HG03439 (cell line): Measurements from ENCODE around the gene TMEM184C.

Experiments used
- ATAC-seq: cut with Tn5 transposase; IDR thresholded peaks from one replicate; pipeline ENCODE4 v1.9.1; 2021; ENCODE audit warnings: mild to moderate bottlenecking, moderate library complexity; ENCODE audit not compliant: unreplicated experiment

Gene TMEM184C

DNA sequence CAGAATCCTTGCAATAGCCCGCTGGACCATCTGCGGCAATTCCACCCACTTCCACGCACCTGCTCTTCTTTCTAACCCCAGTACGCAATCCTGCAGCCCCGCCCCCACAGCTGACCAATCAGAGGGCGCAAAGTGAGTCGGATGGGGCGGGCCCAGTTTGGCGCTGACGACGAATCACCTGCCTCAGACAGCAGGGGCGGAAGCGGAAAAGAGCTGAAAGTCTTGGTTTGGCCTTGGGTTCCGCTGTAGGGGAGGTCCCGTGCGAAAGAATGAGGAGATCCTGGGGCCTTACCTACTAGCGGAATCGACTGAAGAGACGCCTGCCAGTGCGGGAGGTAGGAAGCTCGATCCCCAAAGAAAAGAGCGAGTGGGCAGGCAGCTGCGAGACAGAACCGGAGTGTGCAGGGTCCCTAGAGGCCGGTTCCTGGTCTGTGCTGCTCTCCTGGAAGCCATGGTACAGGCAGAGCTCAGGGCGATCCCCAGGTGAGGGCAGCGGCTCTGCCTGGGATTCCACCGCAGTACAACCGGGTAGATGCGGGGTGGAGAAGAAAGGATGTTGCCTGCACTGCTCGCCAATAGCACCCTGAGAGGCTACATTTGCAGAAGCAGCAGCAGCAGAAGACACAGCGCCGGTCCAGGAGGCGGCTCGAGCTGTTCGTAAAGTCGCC is at the start of gene TMEM184C:
Gene TMEM184C (plus strand): TSS at position 225 of the 668 bp plus-strand sequence. CDS start 560 bp downstream, outside the sequence.
- peak; percentile 100 for ATAC-seq

GRCh38 chr4:147570616-147571015 is 46.6 kb upstream of the TMEM184C start:
- ATAC-seq: no peak

GRCh38 chr4:147571036-147571770 is 46.0 kb upstream of the TMEM184C start:
- ATAC-seq: no peak

DNA sequence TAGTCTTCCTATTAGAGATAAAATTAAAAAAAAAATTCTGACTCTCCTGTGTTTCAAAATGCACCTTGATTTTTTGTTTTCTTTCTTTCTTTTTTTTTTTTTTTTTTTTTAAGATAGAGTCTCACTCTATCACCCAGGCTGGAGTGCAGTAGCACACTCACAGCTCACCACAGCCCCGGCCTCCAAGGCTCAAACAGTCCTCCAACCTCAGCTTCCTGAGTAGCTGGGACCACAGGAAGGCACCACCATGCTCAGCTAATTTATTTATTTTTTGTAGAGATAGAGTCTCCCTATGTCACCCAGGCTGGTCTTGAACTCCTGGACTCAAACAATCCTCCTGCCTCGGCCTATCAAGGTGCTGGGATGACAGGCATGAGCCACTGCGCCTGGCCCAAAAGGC is 41.1 kb upstream of the TMEM184C start:
- no peak for ATAC-seq

DNA sequence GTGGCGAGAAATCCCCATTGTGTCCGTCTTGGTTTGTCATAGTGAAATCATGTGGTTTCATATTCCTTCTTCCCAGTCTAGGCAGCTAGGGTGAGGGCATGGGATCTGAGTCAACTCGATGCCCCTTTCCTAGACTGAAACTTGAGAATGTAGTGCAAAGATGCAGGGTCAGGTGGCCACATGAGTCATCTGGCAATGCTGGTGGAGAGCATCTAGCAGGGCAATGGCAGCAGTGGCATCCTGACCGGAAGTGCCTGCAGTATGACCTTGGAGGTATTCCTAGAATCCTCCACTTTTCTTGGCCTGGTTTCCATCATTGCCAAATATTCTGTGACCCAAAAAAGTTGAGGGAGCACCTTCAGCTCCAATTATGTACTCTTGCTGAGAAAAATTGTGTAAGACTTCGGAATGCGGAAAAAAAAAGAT is 39.1 kb upstream of the TMEM184C start:
- ATAC-seq: no peak

GRCh38 chr4:147578593-147578992 is 38.6 kb upstream of the TMEM184C start:
- no peak for ATAC-seq

- no peak for ATAC-seq
These were observed 36.8 kb upstream of the TMEM184C start for GRCh38 chr4:147580396-147580795.

- no peak for ATAC-seq
These were observed 35.4 kb upstream of the TMEM184C start for GRCh38 chr4:147581606-147582350.

GRCh38 chr4:147582386-147583060 is 34.7 kb upstream of the TMEM184C start:
- ATAC-seq: no peak

- ATAC-seq: no peak
These were observed 33.3 kb upstream of the TMEM184C start for GRCh38 chr4:147583876-147584275.

DNA sequence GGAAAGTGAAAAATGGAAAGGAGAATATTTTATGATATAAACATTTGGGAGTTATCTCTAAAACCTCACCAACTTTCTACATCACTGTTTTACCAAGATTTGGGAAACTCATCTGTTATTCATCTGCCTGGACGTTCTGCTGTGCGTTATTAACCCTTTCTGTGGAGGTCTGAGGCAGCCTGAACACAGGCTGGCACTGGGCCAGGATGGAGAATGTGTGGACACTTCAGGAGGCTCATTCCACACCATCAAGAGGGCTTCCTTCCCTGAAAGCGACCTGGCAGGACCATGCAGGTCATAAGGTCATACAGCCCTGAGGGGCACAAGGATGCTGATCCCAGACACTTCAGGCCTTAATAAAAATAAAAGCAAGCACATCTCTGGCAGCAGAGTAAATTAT is 31.2 kb upstream of the TMEM184C start:
- no peak for ATAC-seq

DNA sequence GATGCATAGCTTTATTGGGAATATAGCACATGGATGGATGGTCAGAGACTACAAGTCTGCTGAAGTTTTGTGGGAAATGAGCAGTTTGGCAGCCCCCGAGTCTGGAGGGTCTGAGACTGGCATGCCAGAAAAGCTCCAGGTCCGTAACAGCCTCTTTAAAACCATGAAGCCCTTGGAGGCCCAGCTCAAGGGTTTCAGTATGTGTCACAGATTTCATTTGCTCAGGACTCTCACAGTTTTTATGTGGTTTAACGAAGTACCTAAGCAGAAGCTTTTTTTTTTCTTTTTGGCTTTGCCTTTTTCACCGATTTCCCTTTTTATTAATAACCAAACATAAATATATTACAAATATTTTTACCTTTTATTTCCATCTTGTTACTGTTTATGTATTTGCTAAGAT is 30.6 kb upstream of the TMEM184C start:
- ATAC-seq: peak; percentile 94

DNA sequence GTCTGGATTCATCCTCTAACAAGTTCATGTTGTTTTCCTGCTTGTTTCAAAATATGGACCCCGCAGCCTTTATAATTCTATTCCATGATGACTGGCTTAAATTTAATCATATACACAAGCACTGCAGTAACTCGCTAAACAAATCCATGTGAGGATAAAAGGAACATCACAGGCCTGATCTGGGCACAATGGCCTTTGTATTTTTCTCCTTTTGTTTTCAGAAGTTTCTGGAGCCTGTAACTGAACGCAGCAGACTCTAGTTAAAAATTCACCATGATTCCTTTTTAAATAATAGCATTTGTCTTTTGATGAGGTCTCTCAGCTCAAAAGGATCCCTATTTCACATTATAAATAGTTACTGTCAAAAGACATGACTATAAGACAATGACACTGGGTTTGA is 30.2 kb upstream of the TMEM184C start:
- no peak for ATAC-seq

- ATAC-seq: no peak
These were observed 27.6 kb upstream of the TMEM184C start for GRCh38 chr4:147589586-147589985.

GRCh38 chr4:147590249-147590920 is 26.8 kb upstream of the TMEM184C start:
- no peak for ATAC-seq

- ATAC-seq: no peak
These were observed 26.1 kb upstream of the TMEM184C start for GRCh38 chr4:147591106-147591505.

DNA sequence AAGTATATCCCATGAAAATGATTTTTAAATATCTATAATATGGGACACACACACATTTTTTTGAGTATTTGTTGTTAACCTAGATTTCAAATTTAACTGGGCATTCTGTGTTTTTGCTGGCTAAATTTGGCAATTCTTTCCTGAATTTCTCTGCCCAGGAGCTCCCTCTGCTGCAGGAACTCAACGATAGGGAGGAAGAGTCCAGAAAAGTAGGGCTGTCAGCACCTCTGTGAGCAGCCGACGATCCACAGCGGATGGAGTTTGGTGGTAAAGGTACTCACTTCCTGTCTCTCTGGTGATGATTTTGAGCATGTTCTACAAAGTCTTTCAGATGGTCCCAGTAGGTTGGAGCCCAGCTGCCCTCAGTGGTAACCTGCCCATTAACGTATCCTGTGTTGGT is 23.1 kb upstream of the TMEM184C start:
- ATAC-seq: no peak

DNA sequence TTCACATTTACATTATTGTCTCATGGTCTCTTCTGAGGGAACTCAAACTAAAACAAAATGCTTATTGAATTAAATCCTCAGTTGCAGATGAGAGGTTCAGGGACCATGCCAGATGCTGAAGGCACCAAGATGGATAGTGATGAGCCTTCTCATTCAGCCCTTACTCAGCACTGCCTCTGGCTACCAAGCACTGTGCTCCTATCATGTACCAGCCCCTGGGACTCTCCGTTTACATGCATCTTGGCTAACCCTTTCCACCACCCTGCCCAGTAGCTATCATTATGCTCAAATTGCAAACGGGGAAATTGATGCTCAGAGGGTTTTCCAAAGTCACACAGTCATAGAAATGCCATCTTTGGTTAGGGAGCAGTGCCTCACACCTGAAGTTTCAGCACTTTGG is 22.6 kb upstream of the TMEM184C start:
- ATAC-seq: no peak

- ATAC-seq: no peak
These were observed 20.8 kb upstream of the TMEM184C start for GRCh38 chr4:147596377-147596776.

DNA sequence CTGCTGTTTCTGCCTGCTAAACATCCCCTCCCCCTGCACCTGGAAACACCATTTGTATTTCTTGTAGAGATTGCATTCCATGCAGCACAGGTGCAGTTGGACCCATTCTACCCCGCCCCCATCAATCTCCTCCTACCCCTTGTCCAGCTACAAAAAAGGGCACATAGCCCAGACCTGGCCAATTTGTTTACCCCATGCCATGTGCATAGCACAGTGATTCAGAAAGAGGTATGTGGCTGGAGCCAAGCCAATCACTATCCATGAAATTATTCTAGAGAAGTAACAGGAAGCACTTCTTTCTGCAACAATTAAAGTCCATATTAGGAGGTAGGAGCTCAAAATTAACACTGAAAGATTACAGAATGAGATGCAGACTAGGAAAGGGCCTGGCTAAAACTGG is 20.2 kb upstream of the TMEM184C start:
- ATAC-seq: no peak

DNA sequence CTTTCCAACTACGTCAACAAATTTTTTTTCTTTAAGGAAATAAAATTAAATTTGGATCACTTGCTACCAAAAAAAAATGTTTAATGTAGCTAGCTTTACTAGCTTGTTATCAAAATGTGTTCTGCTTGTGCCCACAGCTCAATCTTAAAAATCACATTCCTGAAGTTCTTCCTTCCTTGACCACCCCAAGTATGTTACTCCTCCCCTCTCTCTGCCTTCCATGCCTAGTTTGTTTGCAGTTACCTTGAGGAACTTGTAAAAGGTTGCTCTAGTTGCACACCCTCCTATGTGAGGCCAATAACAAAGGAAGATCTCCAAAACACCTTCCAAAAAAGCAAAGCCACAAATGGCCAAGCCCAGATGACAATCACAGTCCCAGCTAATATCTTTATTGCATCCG is 19.6 kb upstream of the TMEM184C start:
- ATAC-seq: no peak
